ENCODE data around the gene GPR18.

Gene GPR18

GRCh38 chr13:99265821-99266426, 7.7 kb upstream of the GPR18 start:
- H3K4me1 Mint-ChIP-seq = peaks cover 71% of the 10 kb centered on the region
- peak overlapping the region; percentile 25 for H3K4me3 Mint-ChIP-seq

GRCh38 chr13:99265162-99265800, 7.1 kb upstream of the GPR18 start:
- H3K4me3 Mint-ChIP-seq = peak overlapping the region; percentile 25
- ATAC-seq (peak; percentile 55), DNase-seq (no peak)
- peak overlapping the region; percentile 89 for H3K27ac Mint-ChIP-seq
- peaks cover 70% of the 10 kb centered on the region for H3K4me1 Mint-ChIP-seq
- H3K9me3 Mint-ChIP-seq = no peaks in the 10 kb centered on the region
- peaks cover 14% of the 10 kb centered on the region for H3K36me3 Mint-ChIP-seq (ENCODE audit: low read depth)
- H3K27me3 Mint-ChIP-seq = no peaks in the 10 kb centered on the region

More at GRCh38 chr13:99265821-99266426, 7.7 kb upstream of the GPR18 start:
- DNase-seq (no peak), ATAC-seq (peak; percentile 64)
- peak overlapping the region; percentile 89 for H3K27ac Mint-ChIP-seq
- H3K9me3 Mint-ChIP-seq = no peaks in the 10 kb centered on the region
- peaks cover 15% of the 10 kb centered on the region for H3K36me3 Mint-ChIP-seq (ENCODE audit: low read depth)
- H3K27me3 Mint-ChIP-seq = no peaks in the 10 kb centered on the region

- no peak overlapping the region for H3K4me3 Mint-ChIP-seq
- DNase-seq (no peak), ATAC-seq (no peak)
- H3K4me1 Mint-ChIP-seq = peaks cover 72% of the 10 kb centered on the region
- H3K9me3 Mint-ChIP-seq = no peaks in the 10 kb centered on the region
- no peaks in the 10 kb centered on the region for H3K27me3 Mint-ChIP-seq
- peaks cover 18% of the 10 kb centered on the region for H3K36me3 Mint-ChIP-seq (ENCODE audit: low read depth)
- H3K27ac Mint-ChIP-seq = peak overlapping the region; percentile 89
These were observed 5.9 kb upstream of the GPR18 start for GRCh38 chr13:99264051-99264450.

GRCh38 chr13:99263126-99263785, 5.1 kb upstream of the GPR18 start:
- ATAC-seq (no peak), DNase-seq (no peak)
- Mint-ChIP-seq H3K9me3 (no peaks in the 10 kb centered on the region), H3K36me3 (ENCODE audit: low read depth) (peaks cover 18% of the 10 kb centered on the region), H3K4me3 (no peak overlapping the region), H3K27ac (peak overlapping the region; percentile 50), H3K4me1 (peaks cover 74% of the 10 kb centered on the region), H3K27me3 (no peaks in the 10 kb centered on the region)

GRCh38 chr13:99261059-99261458, 2.9 kb upstream of the GPR18 start:
- Mint-ChIP-seq H3K36me3 (ENCODE audit: low read depth) (peaks cover 25% of the 10 kb centered on the region), H3K27ac (peak overlapping the region; percentile 55), H3K9me3 (no peaks in the 10 kb centered on the region), H3K4me1 (peaks cover 83% of the 10 kb centered on the region), H3K4me3 (no peak overlapping the region), H3K27me3 (no peaks in the 10 kb centered on the region)
- ATAC-seq (no peak), DNase-seq (no peak)

GRCh38 chr13:99260216-99260615, 2.0 kb upstream of the GPR18 start:
- no peak for ATAC-seq
- Mint-ChIP-seq H3K4me1 (peaks cover 85% of the 10 kb centered on the region), H3K36me3 (ENCODE audit: low read depth) (peaks cover 26% of the 10 kb centered on the region), H3K9me3 (no peaks in the 10 kb centered on the region), H3K4me3 (peak overlapping the region; percentile 96), H3K27ac (peak overlapping the region; percentile 98), H3K27me3 (no peaks in the 10 kb centered on the region)
- DNase-seq = no peak

- H3K27ac Mint-ChIP-seq = peak overlapping the region; percentile 98
- H3K27me3 Mint-ChIP-seq = no peaks in the 10 kb centered on the region
- H3K4me1 Mint-ChIP-seq = peaks cover 82% of the 10 kb centered on the region
- peak overlapping the region; percentile 96 for H3K4me3 Mint-ChIP-seq
- ATAC-seq = no peak
- DNase-seq = no peak
- H3K9me3 Mint-ChIP-seq = no peaks in the 10 kb centered on the region
- peaks cover 36% of the 10 kb centered on the region for H3K36me3 Mint-ChIP-seq (ENCODE audit: low read depth)
These were observed 767 bp upstream of the GPR18 start for GRCh38 chr13:99258946-99259345.

- ATAC-seq = no peak
- DNase-seq = no peak
- no peaks in the 10 kb centered on the region for H3K9me3 Mint-ChIP-seq
- no peaks in the 10 kb centered on the region for H3K27me3 Mint-ChIP-seq
- peaks cover 35% of the 10 kb centered on the region for H3K36me3 Mint-ChIP-seq (ENCODE audit: low read depth)
- H3K4me3 Mint-ChIP-seq = peak overlapping the region; percentile 96
- H3K27ac Mint-ChIP-seq = peak overlapping the region; percentile 74
- H3K4me1 Mint-ChIP-seq = peaks cover 76% of the 10 kb centered on the region
These were observed 888 bp downstream of the GPR18 start for GRCh38 chr13:99257291-99257690.

- ATAC-seq (peak; percentile 56), DNase-seq (no peak)
- Mint-ChIP-seq H3K27me3 (no peaks in the 10 kb centered on the region), H3K4me1 (peaks cover 77% of the 10 kb centered on the region), H3K27ac (peak overlapping the region; percentile 84), H3K4me3 (peak overlapping the region; percentile 96), H3K36me3 (ENCODE audit: low read depth) (peaks cover 38% of the 10 kb centered on the region), H3K9me3 (no peaks in the 10 kb centered on the region)
These were observed 1.5 kb downstream of the GPR18 start for GRCh38 chr13:99256709-99257108.

GRCh38 chr13:99256283-99256682, 1.9 kb downstream of the GPR18 start:
- Mint-ChIP-seq H3K27ac (peak overlapping the region; percentile 84), H3K4me3 (peak overlapping the region; percentile 96), H3K27me3 (no peaks in the 10 kb centered on the region), H3K4me1 (peaks cover 79% of the 10 kb centered on the region), H3K36me3 (ENCODE audit: low read depth) (peaks cover 41% of the 10 kb centered on the region), H3K9me3 (no peaks in the 10 kb centered on the region)
- no peak for DNase-seq
- no peak for ATAC-seq

- Mint-ChIP-seq H3K9me3 (no peaks in the 10 kb centered on the region), H3K27me3 (no peaks in the 10 kb centered on the region), H3K27ac (peak overlapping the region; percentile 84), H3K36me3 (ENCODE audit: low read depth) (peaks cover 44% of the 10 kb centered on the region), H3K4me1 (peaks cover 80% of the 10 kb centered on the region), H3K4me3 (peak overlapping the region; percentile 96)
- DNase-seq = no peak
- no peak for ATAC-seq
These were observed 2.9 kb downstream of the GPR18 start for GRCh38 chr13:99255271-99255670.

GRCh38 chr13:99254830-99255229, 3.3 kb downstream of the GPR18 start:
- Mint-ChIP-seq H3K9me3 (no peaks in the 10 kb centered on the region), H3K4me3 (peak overlapping the region; percentile 96), H3K27ac (peak overlapping the region; percentile 84), H3K36me3 (ENCODE audit: low read depth) (peaks cover 44% of the 10 kb centered on the region), H3K4me1 (peaks cover 78% of the 10 kb centered on the region), H3K27me3 (no peaks in the 10 kb centered on the region)
- ATAC-seq = no peak
- no peak for DNase-seq

GRCh38 chr13:99251921-99252320, 6.3 kb downstream of the GPR18 start:
- Mint-ChIP-seq H3K36me3 (ENCODE audit: low read depth) (peaks cover 60% of the 10 kb centered on the region), H3K27me3 (no peaks in the 10 kb centered on the region), H3K27ac (peak overlapping the region; percentile 64), H3K9me3 (peaks cover 4% of the 10 kb centered on the region), H3K4me1 (peaks cover 67% of the 10 kb centered on the region), H3K4me3 (no peak overlapping the region)
- ATAC-seq = no peak
- DNase-seq = no peak

GRCh38 chr13:99250982-99251825, 7.0 kb downstream of the GPR18 start:
- no peaks in the 10 kb centered on the region for H3K27me3 Mint-ChIP-seq
- peak overlapping the region; percentile 64 for H3K27ac Mint-ChIP-seq
- peaks cover 61% of the 10 kb centered on the region for H3K4me1 Mint-ChIP-seq
- ATAC-seq (no peak), DNase-seq (no peak)
- peaks cover 4% of the 10 kb centered on the region for H3K9me3 Mint-ChIP-seq
- H3K4me3 Mint-ChIP-seq = no peak overlapping the region
- H3K36me3 Mint-ChIP-seq (ENCODE audit: low read depth) = peaks cover 61% of the 10 kb centered on the region

Data from activated naive CD8-positive, alpha-beta T cell treated with anti-CD3 and anti-CD28 coated beads, Interleukin-2, amount 50 U/mL, for 24 hours (primary cell).